Cardiac septum (tissue), 1 donor: ENCODE measurements around the gene VAV1. TPM values are rescaled to one million over a fixed set of nuclear protein-coding genes. Genes with fewer than 3 reads are reported as not detected.
"Not testable (repeated sequence)": the region's sequence is repeated elsewhere in the genome, so short reads cannot be mapped to it uniquely, and the experiment has no call there.

ENCODE experiments used
- DNase-seq: peaks from one replicate; pipeline ENCODE4 v3.0.0-alpha.2; 2020; ENCODE audit warnings: low spot score
- intact Hi-C: fragments of 100-400 bp; cut with DNase I; formaldehyde crosslinking; loops from one replicate; pipeline ENCODE4 v1.14.0; 2022
- total RNA-seq: library from RNA; stranded (reverse); fragmentation: NEBNext Ultra II Directional; extraction: Animal tissue kit (Norgen Biotek cat#: 25700); gene quantifications from one replicate; pipeline ENCODE4 v1.2.1, GENCODE V29; 2021
- donor health status: DM: no; HTN: no; CAD: no.

VAV1 gene
- total RNA-seq, 1 donor from 2014 or later: 1.5 TPM

DNA sequence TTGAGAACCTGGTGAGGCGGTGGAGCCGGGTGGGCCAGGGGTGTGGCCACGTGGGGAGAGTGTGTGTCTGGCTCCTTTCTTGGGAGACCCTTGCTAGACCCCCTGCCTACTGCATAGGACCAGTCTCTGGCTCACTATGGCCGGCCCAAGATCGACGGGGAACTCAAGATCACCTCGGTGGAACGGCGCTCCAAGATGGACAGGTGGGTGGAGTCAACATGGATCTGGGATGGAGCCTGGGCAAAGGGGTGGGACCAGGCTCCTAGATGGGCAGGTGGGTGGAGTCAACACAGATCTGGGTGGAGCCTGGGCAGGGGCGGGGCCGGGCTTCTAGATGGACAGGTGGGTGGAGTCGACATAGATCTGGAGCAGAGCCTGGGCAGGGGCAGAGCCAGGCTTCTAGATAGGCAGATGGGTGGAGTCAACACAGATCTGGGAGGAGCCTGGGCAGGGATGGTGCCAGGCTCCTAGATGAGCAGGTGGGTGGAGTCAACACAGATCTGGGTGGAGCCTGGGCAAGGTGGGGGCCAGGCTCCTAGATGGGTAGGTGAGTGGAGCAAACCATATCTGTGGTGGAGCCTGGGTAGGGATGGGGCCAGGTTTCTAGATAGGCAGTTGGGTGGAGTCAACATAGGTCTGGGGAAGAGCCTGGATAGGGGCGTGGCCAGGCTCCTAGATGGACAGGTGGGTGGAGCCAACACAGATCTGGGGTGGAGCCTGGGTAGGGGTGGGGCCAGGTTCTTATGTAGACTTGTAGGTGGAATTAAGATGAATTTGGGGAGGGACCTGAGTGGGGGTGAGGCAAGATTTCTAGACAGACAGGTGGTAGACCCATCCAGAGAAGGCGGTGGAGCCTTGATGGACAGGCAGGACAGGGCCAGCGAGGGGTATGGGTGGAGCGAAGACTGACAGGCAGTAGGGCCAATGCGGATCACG lies 56.5 kb downstream of the VAV1 start:
- no peak for DNase-seq
- intact Hi-C loops: no loop called here

DNA sequence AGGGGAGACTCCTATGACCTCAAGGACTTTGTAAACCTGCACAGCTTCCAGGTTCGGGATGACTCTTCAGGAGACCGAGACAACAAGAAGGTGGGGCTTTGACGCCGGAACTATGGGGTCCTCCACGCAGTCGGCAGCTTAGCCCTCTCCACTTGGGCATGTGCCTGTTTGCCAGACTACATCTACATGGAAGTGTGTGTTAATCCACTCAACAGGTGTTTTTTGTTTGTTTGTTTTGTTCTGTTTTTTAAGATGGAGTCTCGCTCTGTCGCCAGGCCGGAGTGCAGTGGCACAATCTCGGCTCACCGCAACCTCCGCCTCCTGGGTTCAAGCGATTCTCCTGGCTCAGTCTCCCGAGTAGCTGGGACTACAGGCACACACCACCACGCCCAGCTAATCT lies 57.3 kb downstream of the VAV1 start:
- intact Hi-C loops, DNase-seq: not testable (repeated sequence)

DNA sequence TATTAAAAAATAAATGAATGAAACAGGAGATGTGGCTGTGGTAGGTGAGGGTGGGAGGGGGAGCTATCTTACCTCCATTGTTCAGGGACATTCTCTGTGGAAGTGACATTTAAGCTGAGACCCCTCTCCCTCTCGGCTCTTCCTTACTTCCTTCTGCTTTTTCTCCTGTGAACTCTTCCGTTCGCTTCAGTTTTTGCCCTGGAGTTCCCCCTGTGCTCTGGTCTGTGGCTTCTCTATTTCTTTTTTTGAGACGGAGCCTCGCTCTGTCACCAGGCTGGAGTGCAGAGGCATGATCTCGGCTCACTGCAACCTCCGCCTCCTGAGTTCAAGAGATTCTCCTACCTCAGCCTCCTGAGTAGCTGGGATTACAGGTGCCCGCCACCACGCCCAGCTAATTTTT lies 58.6 kb downstream of the VAV1 start:
- intact Hi-C loops, DNase-seq: not testable (repeated sequence)

DNA sequence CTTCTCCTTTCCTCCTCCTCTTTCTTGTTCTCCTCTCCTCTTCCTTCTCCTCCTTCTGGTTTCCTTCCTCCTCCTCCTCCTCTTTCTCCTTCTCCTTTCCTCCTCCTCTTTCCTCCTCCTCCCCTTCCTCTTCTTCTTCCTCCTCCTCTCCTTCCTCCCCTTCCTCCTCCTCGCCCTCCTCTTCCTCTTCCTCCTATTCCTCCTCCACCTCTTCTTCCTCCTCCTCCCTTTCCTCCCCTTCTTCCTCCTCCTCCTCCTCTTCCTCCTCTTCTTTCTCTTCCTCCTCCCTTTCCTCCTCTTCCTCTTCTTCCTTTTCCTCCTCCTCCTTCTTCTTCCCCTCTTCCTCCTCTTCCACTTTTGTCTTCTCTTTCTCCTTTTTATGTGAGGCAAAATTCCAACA lies 59.9 kb downstream of the VAV1 start:
- intact Hi-C loops: no loop called here
- DNase-seq: no peak

DNA sequence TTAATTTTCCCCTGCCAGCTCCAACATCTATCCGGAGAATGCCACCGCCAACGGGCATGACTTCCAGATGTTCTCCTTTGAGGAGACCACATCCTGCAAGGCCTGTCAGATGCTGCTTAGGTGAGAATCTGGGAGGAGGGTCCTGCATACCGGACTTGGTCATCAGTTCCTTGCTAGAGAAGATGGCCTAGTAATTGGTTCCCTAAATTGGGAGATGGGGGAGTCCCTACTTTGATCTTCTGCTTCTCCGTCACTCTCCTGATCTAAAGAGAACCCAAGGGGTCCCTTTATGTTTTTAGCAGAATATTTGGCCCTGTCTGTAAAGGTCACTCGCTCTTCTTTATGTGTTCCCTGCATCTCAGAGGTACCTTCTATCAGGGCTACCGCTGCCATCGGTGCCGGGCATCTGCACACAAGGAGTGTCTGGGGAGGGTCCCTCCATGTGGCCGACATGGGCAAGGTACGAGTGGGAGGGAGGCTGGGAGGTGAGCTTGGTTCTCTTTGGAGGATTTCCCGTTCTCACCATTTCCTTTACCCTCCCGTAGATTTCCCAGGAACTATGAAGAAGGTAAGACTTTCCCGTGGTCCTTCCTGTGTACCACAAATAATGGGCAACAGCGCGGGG lies 60.8 kb downstream of the VAV1 start:
- intact Hi-C loops: no loop called here
- no peak for DNase-seq

DNA sequence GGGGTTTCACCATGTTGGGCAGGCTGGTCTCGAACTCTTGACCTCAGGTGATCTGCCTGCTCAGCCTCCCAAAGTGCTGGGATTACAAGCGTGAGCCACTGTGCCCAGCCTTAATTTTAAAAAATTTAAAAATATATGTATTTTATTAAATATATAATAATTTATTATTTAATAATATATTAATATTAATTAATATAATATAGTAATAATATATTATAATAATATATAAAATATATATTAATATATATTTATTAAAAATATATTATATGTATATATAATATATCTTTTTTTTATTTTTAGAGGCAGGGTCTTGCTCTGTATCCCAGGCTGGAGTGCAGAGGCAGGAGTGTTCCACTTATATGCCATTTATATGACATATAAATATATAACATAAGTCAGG lies 61.9 kb downstream of the VAV1 start:
- DNase-seq: no peak
- intact Hi-C loops: no loop called here

DNA sequence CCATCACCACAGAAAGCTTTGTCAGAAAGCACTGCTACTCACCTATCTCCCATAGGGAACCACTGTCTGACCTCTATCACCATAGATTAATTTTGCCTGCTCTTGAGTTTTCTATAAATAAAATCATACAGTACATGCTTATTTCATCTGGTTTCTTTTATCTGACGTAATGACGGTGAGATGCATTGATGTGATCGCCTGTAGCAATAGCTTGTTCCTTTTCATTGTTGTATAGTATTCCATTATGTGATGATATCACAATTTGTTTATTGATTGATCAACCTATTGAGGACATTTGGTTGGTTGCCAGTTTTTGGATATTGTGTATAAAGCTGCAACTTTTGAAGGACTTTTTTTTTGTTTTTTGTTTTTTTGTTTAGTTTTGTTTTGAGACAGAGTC lies 63.0 kb downstream of the VAV1 start:
- DNase-seq: no peak
- intact Hi-C loops: no loop called here

DNA sequence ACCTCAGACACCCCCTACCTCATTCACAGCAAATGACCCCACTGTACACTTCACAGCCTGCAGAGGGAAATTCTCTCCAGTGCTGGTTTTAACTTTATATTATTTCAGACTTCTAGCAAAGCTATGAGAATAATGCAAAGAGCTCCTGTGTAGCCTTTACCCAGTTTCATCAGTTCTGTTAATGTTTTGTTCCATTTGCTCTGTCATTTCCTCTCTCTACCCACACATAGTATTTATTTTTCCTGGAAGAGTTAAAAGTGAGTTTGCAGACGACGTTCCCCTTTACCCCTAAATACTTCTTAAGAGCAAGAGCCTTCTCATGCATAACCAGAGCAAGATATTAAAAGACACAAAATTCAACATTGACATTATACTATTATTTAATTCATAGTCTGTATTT lies 65.0 kb downstream of the VAV1 start:
- no peak for DNase-seq
- intact Hi-C loops: no loop called here

DNA sequence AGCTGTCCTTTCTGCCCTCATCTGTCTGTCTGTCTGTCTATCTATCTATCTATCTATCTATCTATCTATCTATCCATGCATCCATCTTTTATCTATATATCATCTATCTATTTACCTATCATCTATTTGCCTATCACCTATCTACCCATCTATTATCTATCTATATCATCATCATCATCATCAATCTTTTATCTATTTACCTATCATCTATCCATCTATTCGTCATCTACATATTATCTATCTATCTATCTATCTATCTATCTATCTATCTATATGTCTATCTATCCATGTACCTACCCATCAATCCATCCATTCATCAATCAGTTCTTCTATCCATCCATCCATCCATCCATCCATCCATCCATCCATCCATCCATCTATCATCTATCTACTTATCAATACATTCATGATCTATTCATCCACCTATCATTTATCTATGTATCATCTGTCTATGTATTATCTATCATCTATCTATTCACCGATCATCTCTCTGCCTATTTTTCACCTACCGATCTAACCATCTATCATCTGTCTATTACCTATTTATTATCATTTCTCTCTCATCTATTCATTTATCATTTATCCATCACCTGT lies 65.7 kb downstream of the VAV1 start:
- intact Hi-C loops: no loop called here

DNA sequence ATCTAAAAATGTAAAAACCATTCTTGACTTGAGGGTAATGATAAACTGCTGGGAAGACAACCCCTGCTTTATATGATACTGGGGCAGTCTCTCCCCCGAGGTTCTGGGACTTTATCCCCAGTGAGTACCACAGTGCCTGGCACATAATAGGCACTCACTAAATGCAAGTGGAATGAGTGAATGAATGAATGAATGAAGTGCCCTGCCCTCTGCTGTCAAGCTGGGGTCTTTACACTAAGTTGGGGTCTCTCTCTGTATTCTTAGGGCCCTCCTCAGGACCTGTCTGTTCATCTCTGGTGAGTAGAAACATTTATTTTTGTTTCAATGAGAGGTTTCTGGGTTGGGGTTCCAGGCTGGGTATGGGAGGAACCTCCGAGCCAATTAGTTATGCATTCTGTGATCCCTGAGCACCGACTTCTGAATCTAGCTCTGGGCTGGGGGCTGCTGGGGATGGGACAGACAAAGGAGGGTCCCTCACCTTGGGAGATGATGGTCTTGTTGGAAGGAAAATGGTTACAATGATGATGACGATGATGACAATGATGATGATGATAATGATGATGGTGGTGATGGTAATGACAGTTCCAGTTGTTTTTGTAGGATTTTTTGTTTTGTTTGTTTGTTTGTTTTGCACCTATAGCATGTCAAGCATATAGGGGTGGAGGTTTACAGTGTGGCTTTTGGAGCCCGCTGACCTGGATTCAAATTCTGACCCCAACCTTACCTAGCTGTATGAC lies 70.5 kb downstream of the VAV1 start:
- DNase-seq: no peak
- intact Hi-C loops: no loop called here

More for the DNA sequence above, 65.7 kb downstream of the VAV1 start:
- no peak for DNase-seq

DNA sequence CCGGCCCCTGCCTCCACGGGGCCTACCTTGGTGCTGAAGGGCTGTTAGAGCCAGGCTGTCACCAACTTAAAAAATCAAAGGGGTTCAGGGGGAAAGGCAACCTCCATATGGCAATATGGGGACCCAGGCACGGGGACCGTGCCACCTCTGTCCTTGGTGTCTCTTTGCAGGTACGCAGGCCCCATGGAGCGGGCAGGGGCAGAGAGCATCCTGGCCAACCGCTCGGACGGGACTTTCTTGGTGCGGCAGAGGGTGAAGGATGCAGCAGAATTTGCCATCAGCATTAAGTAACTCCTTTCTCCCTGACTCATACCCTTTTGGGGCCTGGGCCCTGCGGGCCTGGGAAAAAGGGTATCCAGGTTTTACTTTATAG lies 75.3 kb downstream of the VAV1 start:
- intact Hi-C loops: no loop called here
- no peak for DNase-seq

DNA sequence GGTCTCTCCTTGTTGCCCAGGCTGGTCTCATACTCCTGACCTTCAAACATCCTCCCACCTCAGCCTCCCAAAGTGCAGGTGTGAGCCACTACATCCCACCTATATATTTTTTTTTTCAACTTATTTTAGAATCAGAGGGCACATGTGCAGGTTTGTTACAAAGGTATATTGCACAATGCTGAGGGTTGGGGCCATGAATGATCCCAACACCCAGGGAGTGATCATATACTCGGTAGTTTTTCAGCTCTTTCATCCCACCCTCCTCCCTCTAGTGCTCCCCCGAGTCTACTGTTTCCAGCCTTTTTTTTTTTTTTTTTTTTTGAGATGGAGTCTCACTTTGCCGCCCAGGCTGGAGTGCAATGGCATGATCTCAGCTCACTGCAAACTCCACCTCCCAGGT lies 76.5 kb downstream of the VAV1 start:
- DNase-seq: no peak
- intact Hi-C loops: no loop called here

DNA sequence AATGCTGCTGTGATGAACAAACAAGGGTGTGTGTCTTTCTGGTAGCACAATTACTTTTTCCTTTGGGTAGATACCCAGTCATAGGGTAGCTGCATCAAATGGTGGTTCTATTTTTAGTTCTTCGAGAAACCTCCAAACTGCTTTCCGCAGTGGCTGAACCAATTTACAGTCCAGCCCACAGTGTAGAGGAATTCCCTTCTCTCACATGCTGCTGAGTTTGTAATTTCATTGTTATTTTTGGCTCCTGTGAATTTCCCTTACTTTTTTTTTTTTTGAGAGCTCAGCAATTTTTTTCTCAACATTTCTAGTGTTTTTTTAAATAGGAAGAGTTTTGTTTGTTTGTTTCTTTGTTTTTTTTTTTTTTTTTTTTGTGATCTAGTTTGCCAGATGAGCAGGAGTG lies 77.4 kb downstream of the VAV1 start:
- DNase-seq: no peak
- intact Hi-C loops: no loop called here

DNA sequence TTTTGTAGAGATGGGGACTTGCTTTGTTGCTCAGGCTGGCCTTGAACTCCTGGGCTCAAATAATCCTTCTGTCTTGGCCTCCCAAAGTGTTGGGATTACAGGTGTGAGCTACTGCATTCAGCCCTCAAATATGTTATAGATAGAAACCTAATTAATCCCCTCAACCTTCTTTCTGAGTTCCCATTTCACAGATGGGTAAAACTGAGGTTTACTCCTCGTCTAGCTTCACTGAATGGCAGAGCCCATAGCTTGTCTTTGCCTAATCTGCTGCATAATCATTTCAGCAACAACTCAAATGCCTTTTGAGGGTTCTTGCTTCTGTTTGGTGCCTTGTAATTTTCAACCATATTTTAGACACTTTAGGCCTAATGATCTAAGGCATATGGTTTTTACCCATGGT lies 78.9 kb downstream of the VAV1 start:
- DNase-seq: no peak

DNA sequence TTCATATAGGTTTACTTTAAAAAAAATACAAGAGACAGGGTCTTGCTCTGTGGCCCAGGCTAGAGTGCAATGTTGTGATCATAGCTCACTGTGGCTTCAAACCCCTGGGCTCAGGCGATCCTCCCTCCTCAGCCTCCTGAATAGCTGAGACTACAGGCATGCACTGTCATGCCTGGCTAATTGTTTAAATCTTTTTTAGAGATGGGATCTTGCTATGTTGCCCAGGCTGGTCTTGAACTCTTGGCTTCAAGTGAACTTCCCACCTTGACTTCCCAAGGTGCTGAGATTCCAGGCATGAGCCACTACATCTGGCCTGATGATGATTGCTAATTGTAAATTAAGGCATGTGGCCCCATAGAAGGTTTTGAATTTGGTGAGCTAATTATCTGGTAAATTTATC lies 79.5 kb downstream of the VAV1 start:
- no peak for DNase-seq
- intact Hi-C loops: no loop called here

More for the DNA sequence above, 78.9 kb downstream of the VAV1 start:
- intact Hi-C loops: no loop called here

DNA sequence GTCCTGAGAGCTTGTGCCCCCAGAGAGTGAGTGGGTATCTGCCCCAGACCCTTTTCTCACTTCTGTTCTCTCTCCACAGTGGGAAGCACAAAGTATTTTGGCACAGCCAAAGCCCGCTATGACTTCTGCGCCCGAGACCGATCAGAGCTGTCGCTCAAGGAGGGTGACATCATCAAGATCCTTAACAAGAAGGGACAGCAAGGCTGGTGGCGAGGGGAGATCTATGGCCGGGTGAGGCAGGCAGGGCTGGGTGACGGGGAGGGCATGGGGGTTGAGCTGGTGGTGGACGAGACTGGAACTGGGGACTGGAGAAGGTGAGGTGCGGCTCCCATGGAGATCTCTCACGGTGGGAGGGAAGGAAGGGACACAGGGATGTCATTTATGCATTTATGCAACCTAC lies 81.4 kb downstream of the VAV1 start:
- intact Hi-C loops: no loop called here
- DNase-seq: no peak

DNA sequence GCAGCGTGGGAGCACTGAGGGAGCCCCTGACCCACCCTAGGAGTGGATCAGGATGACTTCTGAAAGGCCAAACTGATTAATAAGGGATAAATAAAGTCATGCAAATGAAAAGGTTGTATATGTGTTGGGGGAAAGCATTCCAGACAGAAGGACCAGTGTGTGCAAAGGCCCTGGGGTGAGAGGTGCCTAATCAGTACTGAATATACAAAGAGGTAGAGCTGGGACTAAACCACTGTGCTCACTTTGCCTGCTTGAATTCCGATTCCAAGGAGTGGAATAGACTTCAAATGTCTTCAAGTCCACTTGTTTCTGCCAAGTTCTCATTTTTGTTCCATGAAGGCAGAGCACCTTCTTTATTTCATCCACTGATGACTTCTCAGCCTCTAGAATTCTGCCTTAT lies 82.2 kb downstream of the VAV1 start:
- no peak for DNase-seq
- intact Hi-C loops: no loop called here

DNA sequence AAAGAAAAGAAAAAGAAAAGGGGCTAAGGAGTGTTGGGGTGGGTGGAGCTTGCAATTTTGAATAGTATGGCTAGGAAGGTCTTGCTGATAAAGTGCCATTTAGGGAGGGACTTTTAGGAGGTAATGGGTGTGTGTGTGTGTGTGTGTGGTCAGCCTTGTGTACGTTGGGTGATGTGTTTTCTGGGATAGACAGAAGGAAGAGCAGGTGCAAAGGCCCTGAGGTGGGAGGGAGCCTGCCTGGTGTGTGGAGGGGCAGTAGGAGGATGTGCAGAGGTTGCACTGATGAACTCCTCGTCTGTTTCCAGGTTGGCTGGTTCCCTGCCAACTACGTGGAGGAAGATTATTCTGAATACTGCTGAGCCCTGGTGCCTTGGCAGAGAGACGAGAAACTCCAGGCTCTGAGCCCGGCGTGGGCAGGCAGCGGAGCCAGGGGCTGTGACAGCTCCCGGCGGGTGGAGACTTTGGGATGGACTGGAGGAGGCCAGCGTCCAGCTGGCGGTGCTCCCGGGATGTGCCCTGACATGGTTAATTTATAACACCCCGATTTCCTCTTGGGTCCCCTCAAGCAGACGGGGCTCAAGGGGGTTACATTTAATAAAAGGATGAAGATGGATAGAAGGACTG lies 84.4 kb downstream of the VAV1 start:
- no peak for DNase-seq
- intact Hi-C loops: no loop called here

DNA sequence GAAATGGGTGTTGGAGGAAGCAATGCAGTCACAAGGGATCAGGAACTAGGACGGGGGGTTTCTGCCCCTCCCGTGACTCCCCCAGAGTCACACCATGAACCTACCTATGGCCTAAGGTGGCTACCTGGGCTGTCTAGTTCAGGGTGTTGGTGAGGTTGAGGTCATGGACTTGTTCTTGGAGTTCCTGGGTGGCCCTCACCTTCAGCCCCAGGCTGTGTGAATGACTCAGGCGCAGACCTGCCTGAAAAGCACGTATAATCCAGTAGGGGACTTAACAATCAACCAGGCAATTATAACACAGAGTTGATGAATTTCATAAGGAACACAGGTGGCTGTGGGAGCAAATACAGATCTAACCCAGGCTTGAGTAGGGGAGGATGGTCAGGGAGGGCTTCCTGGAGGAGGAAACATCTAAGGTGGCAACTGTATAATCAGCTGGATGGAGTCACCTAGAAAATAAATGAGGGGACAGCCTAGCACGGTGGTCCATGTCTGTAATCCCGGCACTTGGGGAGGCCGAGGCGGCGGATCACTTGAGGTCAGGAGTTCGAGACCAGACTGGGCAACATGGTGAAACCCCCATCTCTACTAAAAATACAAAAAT lies 89.3 kb downstream of the VAV1 start:
- no peak for DNase-seq
- intact Hi-C loops: loop anchor here (2.0 to 5.0 kb wide), 2 partner anchors 123 to 344 kb away; partner anchors contain the start of gene TRIP10
